Glutamatergic neuron (in vitro differentiated cells): Measurements from ENCODE around the gene SERTAD3. TPM values are rescaled to one million over a fixed set of nuclear protein-coding genes. Genes with fewer than 3 reads are reported as not detected.

Source experiments
- DNase-seq: peaks from one replicate; pipeline ENCODE4 v3.0.0; 2022
- H3K27ac Mint-ChIP-seq: one replicate; pipeline ENCODE4 v1.8.0; 2020; ENCODE audit warnings: mild to moderate bottlenecking, mixed read lengths, inconsistent platforms; ENCODE audit not compliant: unreplicated experiment
- H3K27me3 Mint-ChIP-seq: one replicate; pipeline ENCODE4 v1.8.0; 2020; ENCODE audit warnings: mild to moderate bottlenecking, moderate library complexity, mixed read lengths, inconsistent platforms; ENCODE audit not compliant: unreplicated experiment
- H3K36me3 Mint-ChIP-seq: one replicate; pipeline ENCODE4 v1.8.0; 2020; ENCODE audit warnings: mild to moderate bottlenecking, mixed read lengths, inconsistent platforms; ENCODE audit not compliant: unreplicated experiment
- H3K4me1 Mint-ChIP-seq: one replicate; pipeline ENCODE4 v1.8.0; 2020; ENCODE audit warnings: mild to moderate bottlenecking, low read depth, mixed read lengths, inconsistent platforms; ENCODE audit not compliant: unreplicated experiment
- H3K4me3 Mint-ChIP-seq: one replicate; pipeline ENCODE4 v1.8.0; 2020; ENCODE audit warnings: mild to moderate bottlenecking, mixed read lengths, inconsistent platforms; ENCODE audit not compliant: unreplicated experiment
- H3K9me3 Mint-ChIP-seq: one replicate; pipeline ENCODE4 v1.8.0; 2020; ENCODE audit warnings: mild to moderate bottlenecking, moderate library complexity, mixed read lengths, inconsistent platforms; ENCODE audit not compliant: unreplicated experiment
- CTCF ChIP-seq: fragments of 200-600 bp; sonication (generic); IDR thresholded peaks from one replicate; pipeline ENCODE4 v1.5.0; 2021; ENCODE audit not compliant: partially characterized antibody, unreplicated experiment
- total RNA-seq: library from RNA; stranded (reverse); fragmentation: NEBNext Ultra II Directional; extraction: Animal tissue kit (Norgen Biotek cat#: 25700); gene quantifications from one replicate; pipeline ENCODE4 v1.2.1, GENCODE V29; 2021; ENCODE audit not compliant: unreplicated experiment

The SERTAD3 gene
- total RNA-seq, 1 donor from 2014 or later = 30.1 TPM

GRCh38 chr19:40419066-40419612 lies 25.0 kb downstream of the SERTAD3 start:
- DNase-seq = no peak
- peaks cover 4% of the 10 kb centered on the region for H3K27me3 Mint-ChIP-seq
- no peaks in the 10 kb centered on the region for H3K36me3 Mint-ChIP-seq
- H3K4me1 Mint-ChIP-seq = peaks cover 24% of the 10 kb centered on the region
- H3K27ac Mint-ChIP-seq = peak overlapping the region; percentile 71
- peaks cover 6% of the 10 kb centered on the region for H3K9me3 Mint-ChIP-seq
- no peak for TF ChIP-seq CTCF
- peak overlapping the region; percentile 57 for H3K4me3 Mint-ChIP-seq

GRCh38 chr19:40418040-40418439 lies 26.1 kb downstream of the SERTAD3 start:
- Mint-ChIP-seq H3K27me3 (peaks cover 3% of the 10 kb centered on the region), H3K9me3 (peaks cover 6% of the 10 kb centered on the region), H3K4me3 (peak overlapping the region; percentile 28), H3K27ac (peak overlapping the region; percentile 76), H3K36me3 (no peaks in the 10 kb centered on the region), H3K4me1 (peaks cover 27% of the 10 kb centered on the region)
- no peak for TF ChIP-seq CTCF
- DNase-seq = no peak

- no peak for TF ChIP-seq CTCF
- Mint-ChIP-seq H3K36me3 (no peaks in the 10 kb centered on the region), H3K27ac (peak overlapping the region; percentile 30), H3K4me3 (no peak overlapping the region), H3K9me3 (peaks cover 6% of the 10 kb centered on the region), H3K27me3 (peaks cover 3% of the 10 kb centered on the region), H3K4me1 (peaks cover 27% of the 10 kb centered on the region)
- DNase-seq = no peak
Measured at GRCh38 chr19:40417643-40417981, 26.5 kb downstream of the SERTAD3 start.

- TF ChIP-seq CTCF = no peak
- Mint-ChIP-seq H3K9me3 (peaks cover 6% of the 10 kb centered on the region), H3K4me3 (no peak overlapping the region), H3K4me1 (peaks cover 22% of the 10 kb centered on the region), H3K27ac (peak overlapping the region; percentile 30), H3K36me3 (no peaks in the 10 kb centered on the region), H3K27me3 (peaks cover 3% of the 10 kb centered on the region)
- DNase-seq = no peak
Measured at GRCh38 chr19:40416918-40417642, 27.1 kb downstream of the SERTAD3 start.

GRCh38 chr19:40415768-40416167 lies 28.4 kb downstream of the SERTAD3 start:
- DNase-seq = no peak
- Mint-ChIP-seq H3K27me3 (peaks cover 3% of the 10 kb centered on the region), H3K4me3 (peak overlapping the region; percentile 23), H3K9me3 (peaks cover 4% of the 10 kb centered on the region), H3K36me3 (no peaks in the 10 kb centered on the region), H3K27ac (no peak overlapping the region), H3K4me1 (peaks cover 24% of the 10 kb centered on the region)
- TF ChIP-seq CTCF = no peak
